DOHH2 (cell line): ENCODE measurements around the gene SLC24A2.

Source experiments
- CTCF ChIP-seq: fragments of 200-600 bp; sonication (generic); IDR thresholded peaks from one replicate; pipeline ENCODE4 v1.5.1; 2014; ENCODE audit warnings: antibody characterized with exemption, mild to moderate bottlenecking, low read depth, low read length; ENCODE audit not compliant: poor library complexity, severe bottlenecking
- EZH2phosphoT487 ChIP-seq: fragments of 200-600 bp; sonication (generic); IDR thresholded peaks from 2 replicates; pipeline ENCODE4 v1.6.1; 2017; ENCODE audit warnings: borderline replicate concordance, mild to moderate bottlenecking, antibody characterized with exemption, low read length, moderate library complexity, mixed read lengths

GRCh38 chr9:19785230-19785629, 3.6 kb downstream of the SLC24A2 start:
- no peak for TF ChIP-seq CTCF
- TF ChIP-seq EZH2phosphoT487, result no peak
